ENCODE results near the gene EHD1. TPM values are rescaled to one million over a fixed set of nuclear protein-coding genes. Genes with fewer than 3 reads are reported as not detected.

Gene EHD1
- total RNA-seq, 1 experiment from 2014 or later = 110 TPM

- Histone ChIP-seq H4K20me1 (ENCODE audit: insufficient read depth) (no peaks in the 10 kb centered on the region), H2AFZ (no peak overlapping the region), H3K4me1 (replicated peaks; ENCODE audit: insufficient read depth) (peaks cover 71% of the 10 kb centered on the region), H3K9me2 (ENCODE audit: insufficient read depth) (no peaks in the 10 kb centered on the region), H3K4me2 (peak overlapping the region; percentile 75), H3K27ac (peak overlapping the region; percentile 84), H3F3A (ENCODE audit: insufficient read depth, low read depth) (peaks cover 62% of the 10 kb centered on the region), H3K4me3 (peak overlapping the region; percentile 25; the same call in 1 of the 2 replicates), H3K36me3 (ENCODE audit: low read depth) (peaks cover 26% of the 10 kb centered on the region; the same call in 1 of the 2 replicates), H3K27me3 (ENCODE audit: insufficient read depth, low read depth) (no peaks in the 10 kb centered on the region), H3K9me3 (ENCODE audit: insufficient read depth, low read depth) (no peaks in the 10 kb centered on the region), H3K79me2 (ENCODE audit: low read depth) (peaks cover 69% of the 10 kb centered on the region)
- intact Hi-C loops (cut with micrococcal nuclease; ENCODE audit: unreplicated experiment) = loop anchor here (1.0 to 2.0 kb wide), 2 partner anchors 8 to 68 kb away; partner anchors contain the start of gene PPP2R5B
- no TSS peak for BruUV-seq (replicated peaks)
- DNase-seq = peak; percentile 97 to 99
- no peak for TF ChIP-seq EZH2 (IDR thresholded peaks at IDR 0.05; ENCODE audit: low read depth)
- TF ChIP-seq CTCF (conservative IDR thresholded peaks at IDR 0.05) = no peak
- ChIA-PET POLR2A (ENCODE audit: unreplicated experiment) (interaction anchor here (0.6 to 1.6 kb wide), 5 partner anchors 11 to 255 kb away, joined by 4 to 22 read pairs (median 11); no protein-coding TSS in a partner anchor), CTCF (interaction anchor here (0.5 to 1.2 kb wide), 5 partner anchors 20 to 616 kb away, joined by 3 to 4 read pairs (median 3); partner anchors contain the start of gene FKBP2)
Observed at GRCh38 chr11:64856382-64857227, 21.8 kb downstream of the EHD1 start.

DNA sequence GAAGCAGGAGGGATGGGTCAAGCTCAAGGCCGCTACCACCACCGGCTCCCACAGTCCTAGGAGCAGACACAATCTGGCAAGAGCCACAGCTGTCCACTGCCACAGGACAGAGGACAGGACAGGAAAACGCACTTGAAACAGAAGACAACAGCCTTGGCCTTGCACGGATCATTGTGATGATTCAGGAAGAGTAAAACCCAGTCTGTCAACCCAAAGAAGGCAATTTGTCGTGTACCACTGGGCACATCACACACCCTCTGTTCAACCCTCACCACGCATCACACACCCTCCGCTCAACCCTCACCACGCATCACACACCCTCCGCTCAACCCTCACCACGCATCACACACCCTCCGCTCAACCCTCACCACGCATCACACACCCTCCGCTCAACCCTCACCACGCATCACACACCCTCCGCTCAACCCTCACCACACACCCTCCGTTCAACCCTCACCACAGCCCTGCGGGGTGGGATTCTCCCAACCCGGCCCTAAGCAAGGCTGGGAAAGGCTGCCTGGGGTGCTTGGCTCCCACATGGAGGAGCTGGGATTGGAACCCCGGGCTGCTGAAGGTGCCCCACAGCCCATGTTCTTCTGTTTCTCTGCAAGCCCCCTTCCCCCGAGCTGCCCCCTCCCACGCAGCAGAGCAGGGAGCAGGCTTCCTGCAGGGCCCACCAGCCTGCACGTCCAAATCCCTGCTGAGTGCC, 22.7 kb downstream of the EHD1 start:
- peak overlapping the region; percentile 84 for H3K27ac ChIP-seq
- ChIA-PET POLR2A (ENCODE audit: unreplicated experiment) (interaction anchor here (0.7 to 1.6 kb wide), 6 partner anchors 12 to 22 kb away, joined by 4 to 22 read pairs (median 10); no protein-coding TSS in a partner anchor), CTCF (interaction anchor here (0.5 to 1.3 kb wide), 5 partner anchors 12 to 615 kb away, joined by 3 to 6 read pairs (median 3); partner anchors contain the start of gene FKBP2)
- H3K4me2 ChIP-seq = peak overlapping the region; percentile 75
- intact Hi-C loops (cut with micrococcal nuclease; ENCODE audit: unreplicated experiment) = loop anchor here (1.0 to 2.0 kb wide), 4 partner anchors 7 to 69 kb away; partner anchors contain the start of gene PPP2R5B
- H3K27me3 ChIP-seq (ENCODE audit: insufficient read depth, low read depth) = no peaks in the 10 kb centered on the region
- H2AFZ ChIP-seq = no peak overlapping the region
- H3K4me3 ChIP-seq = peak overlapping the region; percentile 25; the same call in 1 of the 2 replicates
- H3F3A ChIP-seq (ENCODE audit: insufficient read depth, low read depth) = peaks cover 68% of the 10 kb centered on the region
- TSS peak; percentile 63 for BruUV-seq (replicated peaks)
- TF ChIP-seq CTCF (conservative IDR thresholded peaks at IDR 0.05) (no peak), EZH2 (IDR thresholded peaks at IDR 0.05; ENCODE audit: low read depth) (no peak)
- H3K79me2 ChIP-seq (ENCODE audit: low read depth) = peaks cover 62% of the 10 kb centered on the region
- no peaks in the 10 kb centered on the region for H3K9me2 ChIP-seq (ENCODE audit: insufficient read depth)
- peaks cover 26% of the 10 kb centered on the region; the same call in 1 of the 2 replicates for H3K36me3 ChIP-seq (ENCODE audit: low read depth)
- no peaks in the 10 kb centered on the region for H4K20me1 ChIP-seq (ENCODE audit: insufficient read depth)
- no peaks in the 10 kb centered on the region for H3K9me3 ChIP-seq (ENCODE audit: insufficient read depth, low read depth)
- no peak for DNase-seq
- peaks cover 79% of the 10 kb centered on the region for H3K4me1 ChIP-seq (replicated peaks; ENCODE audit: insufficient read depth)

All from PC-9 (cell line).